Endothelial cell (in vitro differentiated cells): ENCODE results near the gene CDK18. TPM values are rescaled to one million over a fixed set of nuclear protein-coding genes. Genes with fewer than 3 reads are reported as not detected.

Source experiments
- DNase-seq: peaks from one replicate; pipeline ENCODE4 v3.0.0; 2021; ENCODE audit warnings: low spot score
- H3K27ac Mint-ChIP-seq: one replicate; pipeline ENCODE4 v1.8.0; 2021; ENCODE audit warnings: mixed read lengths, inconsistent platforms; ENCODE audit not compliant: unreplicated experiment
- H3K27me3 Mint-ChIP-seq: one replicate; pipeline ENCODE4 v1.8.0; 2021; ENCODE audit warnings: mild to moderate bottlenecking, moderate library complexity, mixed read lengths, inconsistent platforms; ENCODE audit not compliant: unreplicated experiment
- H3K36me3 Mint-ChIP-seq: one replicate; pipeline ENCODE4 v1.8.0; 2021; ENCODE audit warnings: mild to moderate bottlenecking, low read depth, mixed read lengths, inconsistent platforms; ENCODE audit not compliant: unreplicated experiment
- H3K4me1 Mint-ChIP-seq: one replicate; pipeline ENCODE4 v1.8.0; 2021; ENCODE audit warnings: mild to moderate bottlenecking, mixed read lengths, inconsistent platforms; ENCODE audit not compliant: unreplicated experiment
- H3K4me3 Mint-ChIP-seq: one replicate; pipeline ENCODE4 v1.8.0; 2021; ENCODE audit warnings: mild to moderate bottlenecking, mixed read lengths, inconsistent platforms; ENCODE audit not compliant: unreplicated experiment
- H3K9me3 Mint-ChIP-seq: one replicate; pipeline ENCODE4 v1.8.0; 2021; ENCODE audit warnings: mixed read lengths, inconsistent platforms; ENCODE audit not compliant: unreplicated experiment
- CTCF ChIP-seq: fragments of 200-600 bp; sonication (generic); IDR thresholded peaks from one replicate; pipeline ENCODE4 v1.5.0; 2021; ENCODE audit warnings: antibody characterized with exemption; ENCODE audit not compliant: unreplicated experiment
- total RNA-seq: library from RNA; stranded (reverse); fragmentation: NEBNext Ultra II Directional; extraction: Animal tissue kit (Norgen Biotek cat#: 25700); gene quantifications from one replicate; pipeline ENCODE4 v1.2.1, GENCODE V29; 2021; ENCODE audit not compliant: unreplicated experiment

Gene CDK18
- total RNA-seq, 1 donor from 2014 or later: 12.4 TPM

DNA sequence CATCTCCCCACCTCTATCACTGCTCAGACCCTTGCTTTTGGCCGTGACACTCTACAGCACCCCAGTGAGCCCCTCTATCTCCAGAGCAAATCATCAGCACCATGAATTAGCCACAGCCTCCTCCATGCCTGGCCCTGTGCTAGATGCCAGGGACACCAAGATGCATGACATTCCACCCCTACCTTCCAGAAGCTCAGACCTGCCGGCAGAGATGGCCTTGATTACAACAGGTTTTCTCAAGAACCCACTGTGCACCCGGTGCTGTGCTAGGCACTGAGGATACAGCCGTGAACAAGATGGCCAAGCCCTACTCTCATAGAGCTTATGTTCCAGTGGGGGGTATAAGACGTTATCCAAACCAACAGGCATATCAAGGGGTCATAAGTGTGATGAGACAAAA is 30.6 kb downstream of the CDK18 start:
- peaks cover 6% of the 10 kb centered on the region for H3K4me1 Mint-ChIP-seq
- no peak overlapping the region for H3K27ac Mint-ChIP-seq
- no peak for DNase-seq
- peaks cover 3% of the 10 kb centered on the region for H3K36me3 Mint-ChIP-seq
- TF ChIP-seq CTCF: no peak
- no peaks in the 10 kb centered on the region for H3K9me3 Mint-ChIP-seq
- peak overlapping the region; percentile 39 for H3K4me3 Mint-ChIP-seq
- peaks cover 11% of the 10 kb centered on the region for H3K27me3 Mint-ChIP-seq

DNA sequence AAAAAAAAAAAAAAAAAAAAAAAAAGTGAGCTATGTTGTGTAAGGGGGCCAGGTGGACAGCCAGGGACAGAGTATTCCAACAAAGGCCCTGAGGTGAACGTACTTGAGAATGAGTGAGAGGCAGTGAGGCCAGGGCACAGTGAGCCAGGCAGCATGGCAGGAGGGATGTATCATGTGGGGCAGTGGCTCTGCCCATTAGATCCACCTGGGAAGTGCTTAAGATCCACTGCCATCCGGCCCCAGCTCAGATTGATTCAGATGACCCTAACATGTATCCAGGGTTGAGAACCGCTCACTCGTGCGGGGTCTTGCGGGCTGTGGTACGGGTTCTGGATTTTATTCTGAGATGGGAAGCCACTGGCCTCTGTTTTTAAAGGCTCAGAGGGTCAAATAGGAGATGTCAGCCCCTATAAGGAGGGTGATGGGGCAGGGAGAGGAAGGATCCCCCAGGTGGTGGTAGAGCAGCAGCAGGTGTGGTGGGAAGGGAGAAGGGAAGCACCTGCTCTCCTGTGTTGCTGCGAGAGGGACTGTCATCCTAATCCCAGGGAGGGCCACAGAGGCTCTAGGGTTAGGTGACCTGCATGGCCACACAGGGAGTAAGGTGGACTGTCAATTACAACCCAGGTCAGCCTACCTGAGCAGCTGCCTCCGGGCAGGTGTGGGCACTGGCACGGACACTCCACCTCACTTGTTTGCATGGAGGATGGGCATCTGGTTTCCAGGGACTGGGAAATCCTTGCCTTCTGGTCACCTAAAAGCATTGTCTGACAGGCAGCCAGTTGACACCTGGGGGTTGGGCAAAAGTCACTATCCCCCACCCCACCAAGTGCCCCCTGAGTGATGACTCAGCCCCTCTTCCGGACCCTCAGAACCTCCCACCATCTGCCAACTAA is 31.6 kb downstream of the CDK18 start:
- Mint-ChIP-seq H3K4me1 (peaks cover 6% of the 10 kb centered on the region), H3K36me3 (no peaks in the 10 kb centered on the region), H3K4me3 (no peak overlapping the region), H3K27me3 (peaks cover 11% of the 10 kb centered on the region), H3K27ac (no peak overlapping the region), H3K9me3 (no peaks in the 10 kb centered on the region)
- DNase-seq: peak; percentile 1
- no peak for TF ChIP-seq CTCF

DNA sequence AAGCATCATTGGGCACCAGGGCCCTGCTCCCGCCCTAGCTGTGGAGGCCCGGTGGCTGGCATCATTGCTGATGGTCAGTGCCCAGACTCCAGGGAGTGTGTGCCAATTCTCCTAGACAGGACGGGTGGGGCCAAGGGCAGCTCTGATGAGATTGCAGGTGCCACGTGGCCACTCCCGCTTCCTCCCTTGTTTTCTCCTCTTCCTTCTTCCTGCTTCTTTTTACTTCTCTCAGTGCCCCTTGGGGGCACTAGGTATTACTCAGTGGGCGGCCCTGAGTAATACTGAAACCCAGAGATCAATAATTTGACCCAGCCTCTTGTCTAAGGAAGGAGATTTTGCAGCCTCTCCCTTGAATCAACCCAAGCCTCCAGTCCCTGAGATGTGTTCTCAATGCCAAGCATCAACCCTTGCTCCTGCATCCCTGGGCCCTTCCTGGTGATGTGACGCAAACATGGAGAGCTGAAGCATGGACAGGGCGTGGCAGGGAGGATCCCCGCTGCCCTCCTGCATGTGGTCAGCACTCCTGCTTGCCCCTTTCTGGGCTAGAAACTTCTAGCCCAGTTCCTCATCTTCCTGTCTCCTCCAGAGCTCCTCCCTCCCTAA is 32.4 kb downstream of the CDK18 start:
- peaks cover 8% of the 10 kb centered on the region for H3K4me1 Mint-ChIP-seq
- H3K4me3 Mint-ChIP-seq: no peak overlapping the region
- peaks cover 15% of the 10 kb centered on the region for H3K27me3 Mint-ChIP-seq
- peak; percentile 0 for DNase-seq
- H3K9me3 Mint-ChIP-seq: peaks cover 4% of the 10 kb centered on the region
- H3K27ac Mint-ChIP-seq: no peak overlapping the region
- peaks cover 4% of the 10 kb centered on the region for H3K36me3 Mint-ChIP-seq
- TF ChIP-seq CTCF: no peak

DNA sequence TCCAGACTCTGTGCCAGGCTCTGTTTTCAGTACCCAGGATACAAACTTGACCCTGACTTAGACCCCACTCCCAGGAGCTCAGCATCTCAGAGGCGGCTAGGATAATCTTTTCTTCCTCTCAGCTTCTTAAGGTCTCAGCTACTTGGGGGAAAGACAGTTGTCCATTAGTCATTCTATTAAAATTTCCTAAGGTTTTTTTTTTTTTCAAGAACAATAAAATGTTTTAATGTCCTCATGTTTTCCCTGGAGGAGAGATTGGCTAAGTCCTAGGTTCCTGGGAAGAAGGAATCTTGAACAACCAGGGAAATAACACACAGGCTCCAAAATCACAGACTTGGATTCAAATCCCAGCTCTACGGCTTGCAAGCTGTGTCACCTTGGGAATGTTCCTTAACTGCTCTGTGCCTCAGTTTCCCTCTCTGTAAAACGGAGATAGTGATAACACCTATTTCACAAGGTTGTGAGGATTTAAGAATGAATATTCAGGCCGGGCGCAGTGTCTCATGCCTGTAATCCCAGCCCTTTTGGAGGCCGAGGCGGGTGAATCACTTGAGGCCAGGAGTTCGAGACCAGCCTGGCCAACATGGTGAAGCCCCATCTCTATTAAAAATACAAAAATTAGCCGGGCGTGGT is 33.0 kb downstream of the CDK18 start:
- no peak for TF ChIP-seq CTCF

More for the DNA sequence above, 33.0 kb downstream of the CDK18 start:
- peaks cover 11% of the 10 kb centered on the region for H3K4me1 Mint-ChIP-seq
- DNase-seq: peak; percentile 0
- peaks cover 6% of the 10 kb centered on the region for H3K9me3 Mint-ChIP-seq
- no peak overlapping the region for H3K27ac Mint-ChIP-seq
- no peak overlapping the region for H3K4me3 Mint-ChIP-seq
- H3K36me3 Mint-ChIP-seq: peaks cover 7% of the 10 kb centered on the region
- peaks cover 17% of the 10 kb centered on the region for H3K27me3 Mint-ChIP-seq
